IMR-90 (cell line): Measurements from ENCODE around the gene ACVRL1. TPM values are rescaled to one million over a fixed set of nuclear protein-coding genes. Genes with fewer than 3 reads are reported as not detected.

Experiments used
- ATAC-seq: fragments of 200-7000 bp; cut with Tn5 transposase; 2 replicates; pipeline ENCODE4 v1.9.1; 2020; ENCODE audit warnings: low read depth, mild to moderate bottlenecking, moderate library complexity
- BruUV-seq: library from RNA; stranded (reverse); fragments of 400-500 nt; replicated peaks from 2 replicates; lab custom pipeline; 2021; lab: Mats Ljungman, UMichigan
- CTCF ChIA-PET: fragments of 300-600 bp; formaldehyde crosslinking; extraction: SDS; loops from one replicate; lab custom pipeline; 2021; ENCODE audit warnings: antibody characterized with exemption; lab: Yijun Ruan, JAX
- POLR2A ChIA-PET: fragments of 300-600 bp; sonication (Branson Sonifier 250); formaldehyde crosslinking; loops from one replicate; lab custom pipeline; 2022; ENCODE audit warnings: antibody characterized with exemption; ENCODE audit not compliant: unreplicated experiment; lab: Charles Lee
- DNase-seq: peaks from one replicate; pipeline ENCODE4 v3.0.0; 2013
- H2AFZ ChIP-seq: replicated peaks from 2 replicates; pipeline ENCODE3; 2013; ENCODE audit warnings: low read length, mild to moderate bottlenecking; ENCODE audit not compliant: poor library complexity
- H2AK5ac ChIP-seq: 2 replicates; pipeline ENCODE4 v1.6.1; 2013; ENCODE audit warnings: low read depth, low read length, inconsistent platforms
- H2AK9ac ChIP-seq: replicated peaks from 2 replicates; pipeline ENCODE3; 2013; ENCODE audit warnings: mild to moderate bottlenecking, low read depth, low read length, moderate library complexity; ENCODE audit not compliant: poor library complexity
- H2BK120ac ChIP-seq: 2 replicates; pipeline ENCODE4 v1.6.1; 2013; ENCODE audit warnings: low read depth, low read length, inconsistent platforms
- H2BK15ac ChIP-seq: 3 replicates; pipeline ENCODE4 v1.6.1; 2013; ENCODE audit warnings: low read depth, low read length, inconsistent platforms
- H2BK20ac ChIP-seq: 2 replicates; pipeline ENCODE4 v1.6.1; 2013; ENCODE audit warnings: low read depth, mild to moderate bottlenecking, inconsistent platforms, low read length, moderate library complexity
- H2BK5ac ChIP-seq: 2 replicates; pipeline ENCODE4 v1.6.1; 2013; ENCODE audit warnings: mild to moderate bottlenecking, low read depth, low read length, inconsistent platforms; ENCODE audit not compliant: poor library complexity, severe bottlenecking
- H3K14ac ChIP-seq: replicated peaks from 2 replicates; pipeline ENCODE4 v1.6.1; 2013; ENCODE audit warnings: low read depth, low read length, inconsistent platforms
- H3K18ac ChIP-seq: 2 replicates; pipeline ENCODE4 v1.6.1; 2013; ENCODE audit warnings: low read depth, low read length, control low read depth
- H3K23ac ChIP-seq: 2 replicates; pipeline ENCODE4 v1.6.1; 2013; ENCODE audit warnings: low read depth, low read length, inconsistent platforms
- H3K27ac ChIP-seq: 2 replicates; pipeline ENCODE4 v1.5.1; 2013; ENCODE audit warnings: mild to moderate bottlenecking, control low read depth, low read length; ENCODE audit not compliant: insufficient read depth
- H3K27me3 ChIP-seq: 2 replicates; pipeline ENCODE4 v1.6.1; 2013; ENCODE audit warnings: low read length; ENCODE audit not compliant: control insufficient read depth, insufficient read depth
- H3K36me3 ChIP-seq: 2 replicates; pipeline ENCODE4 v1.6.1; 2013; ENCODE audit warnings: low read length, mixed read lengths; ENCODE audit not compliant: control insufficient read depth, insufficient read depth
- H3K4ac ChIP-seq: 2 replicates; pipeline ENCODE4 v1.6.1; 2013; ENCODE audit warnings: low read depth, low read length, inconsistent platforms
- H3K4me1 ChIP-seq: 2 replicates; pipeline ENCODE4 v1.6.1; 2013; ENCODE audit warnings: low read length, mixed read lengths; ENCODE audit not compliant: control insufficient read depth, insufficient read depth
- H3K4me2 ChIP-seq: 2 replicates; pipeline ENCODE4 v1.6.1; 2013; ENCODE audit warnings: low read depth, mild to moderate bottlenecking, control low read depth, low read length, moderate library complexity
- H3K4me3 ChIP-seq: 2 replicates; pipeline ENCODE4 v1.5.1; 2013; ENCODE audit warnings: low read depth, mild to moderate bottlenecking, control low read depth, low read length, moderate library complexity; ENCODE audit not compliant: insufficient read depth
- H3K56ac ChIP-seq: 2 replicates; pipeline ENCODE4 v1.6.1; 2013; ENCODE audit warnings: low read length, inconsistent platforms; ENCODE audit not compliant: insufficient read depth; ENCODE audit errors: extremely low read depth
- H3K79me1 ChIP-seq, 2 experiments: 2 replicates each; pipeline ENCODE4 v1.6.1; 2013; ENCODE audit warnings: low read length in 2 of 2, inconsistent platforms in 1 of 2, low read depth in 1 of 2
- H3K9ac ChIP-seq: 2 replicates; pipeline ENCODE4 v1.6.1; 2013; ENCODE audit warnings: low read depth, low read length, control low read depth
- H3K9me1 ChIP-seq: 2 replicates; pipeline ENCODE4 v1.6.1; 2013; ENCODE audit warnings: low read length, inconsistent platforms; ENCODE audit not compliant: insufficient read depth
- H3K9me3 ChIP-seq: 2 replicates; pipeline ENCODE4 v1.6.1; 2013; ENCODE audit warnings: low read length; ENCODE audit not compliant: control insufficient read depth, insufficient read depth
- H4K20me1 ChIP-seq: 2 replicates; pipeline ENCODE4 v1.6.1; 2013; ENCODE audit warnings: low read length, inconsistent platforms; ENCODE audit not compliant: insufficient read depth
- H4K5ac ChIP-seq: 2 replicates; pipeline ENCODE4 v1.6.1; 2013; ENCODE audit warnings: mild to moderate bottlenecking, low read depth, low read length, control low read depth
- H4K8ac ChIP-seq, 2 experiments: 2 replicates each; pipeline ENCODE4 v1.6.1; 2013; ENCODE audit warnings: low read depth in 2 of 2, low read length in 2 of 2, control low read depth in 1 of 2, inconsistent platforms in 1 of 2
- H4K91ac ChIP-seq: 2 replicates; pipeline ENCODE4 v1.6.1; 2013; ENCODE audit warnings: low read depth, low read length, inconsistent platforms; ENCODE audit not compliant: insufficient read depth
- CEBPB ChIP-seq: IDR thresholded peaks from 2 replicates; pipeline ENCODE4 v1.6.1; 2012; ENCODE audit warnings: low read depth, low read length, improper control_type of control experiment
- RFX5 ChIP-seq: IDR thresholded peaks from 2 replicates; pipeline ENCODE4 v1.8.0; 2012; ENCODE audit warnings: low read depth, mild to moderate bottlenecking, low read length, moderate library complexity
- SMC3 ChIP-seq: fragments of 150-350 bp; IDR thresholded peaks from 2 replicates; pipeline ENCODE4 v1.6.1; 2016; ENCODE audit warnings: low read depth, mild to moderate bottlenecking, antibody characterized with exemption, low read length, moderate library complexity
- WGBS, 2 experiments: methylation state at CpG; one replicate each; pipeline versions ENCODE4 v1.1.5 to v1.1.7; 2013; ENCODE audit warnings: missing lambda C conversion rate in 2 of 2; ENCODE audit not compliant: insufficient read length in 1 of 2; ENCODE audit errors: extremely low coverage in 2 of 2; 5-methylcytosine and 5-hydroxymethylcytosine counted together
- dilution Hi-C: fragments of 300-500 bp; cut with HindIII; formaldehyde crosslinking; loops from one replicate; pipeline ENCODE4 v1.14.3; 2018; ENCODE audit warnings: low sequenced_read_pairs; ENCODE audit not compliant: unreplicated experiment
- in situ Hi-C: fragments of 300-500 bp; cut with MboI; formaldehyde crosslinking; loops from 3 replicates; pipeline ENCODE4 v1.14.3; 2019; ENCODE audit warnings: low sequenced_read_pairs, inconsistent platforms, mixed read lengths
- intact Hi-C: fragments of 100-400 bp; cut with micrococcal nuclease; formaldehyde crosslinking; loops from 2 replicates; pipeline ENCODE4 v1.10.0; 2022
- polyA plus RNA-seq, 3 experiments: library from polyadenylated mRNA; depleted of rRNA; stranded (reverse); fragments of >200 nt; gene quantifications; 2 replicates each; pipeline ENCODE4 v1.2.3, GENCODE V29; 2012; ENCODE audit warnings: low replicate concordance in 1 of 3
- total RNA-seq: library from RNA; depleted of rRNA; stranded (reverse); fragments of >200 nt; gene quantifications from 2 replicates; pipeline ENCODE4 v1.2.3, GENCODE V29; 2012

ACVRL1 gene
- total and polyA plus RNA-seq, 2 of the 4 experiments (the other 2 are of a cell fraction): 6.4 to 7.5 TPM

DNA sequence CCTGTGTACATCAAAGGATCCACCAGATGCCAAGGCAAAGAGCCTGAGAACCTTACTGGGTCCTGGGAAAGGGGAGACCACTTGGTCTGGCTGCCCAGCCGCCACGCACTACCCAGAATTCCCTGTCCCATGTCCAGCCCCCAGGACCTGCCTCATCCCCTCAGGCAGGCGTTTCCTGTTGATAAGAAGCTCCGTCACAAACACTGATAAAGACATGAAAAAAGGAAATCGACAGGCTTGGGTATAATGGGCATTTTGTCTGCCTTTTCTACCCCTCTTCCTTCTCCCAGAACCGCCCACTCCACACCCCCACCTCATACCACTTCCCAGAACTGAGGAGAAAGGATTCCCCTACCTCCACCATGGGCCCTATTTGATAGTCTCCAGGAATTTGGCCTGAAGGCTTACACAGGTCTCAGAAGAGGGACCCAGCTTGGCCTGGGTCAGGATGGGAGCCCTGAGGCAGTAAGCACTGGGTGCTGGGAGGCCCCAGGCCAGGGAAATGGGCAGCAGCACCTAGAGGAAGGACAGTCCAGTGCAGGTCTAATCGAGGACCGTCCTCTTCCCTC lies 18.8 kb downstream of the ACVRL1 start:
- no CpG with 5 or more reads among the region's 8 CpGs for WGBS, 2 experiments
- Histone ChIP-seq H4K5ac (no peak overlapping the region), H3K4me2 (no peak overlapping the region)

More for the DNA sequence above, 18.8 kb downstream of the ACVRL1 start:
- H3K18ac ChIP-seq: no peak overlapping the region
- H3K79me1 ChIP-seq: no peaks in the 10 kb centered on the region; a peak in 1 of 4 replicates
- dilution Hi-C loops (no loop called here), intact Hi-C loops (no loop called here), in situ Hi-C loops (no loop called here)
- no peak overlapping the region for H3K23ac ChIP-seq
- CTCF ChIA-PET: interaction anchor here (1.3 kb wide), 1 partner anchor 49 kb away, joined by 3 read pairs; no protein-coding TSS in a partner anchor
- no peaks in the 10 kb centered on the region; the same call in 1 of the 2 replicates for H3K27me3 ChIP-seq
- H2BK15ac ChIP-seq: no peak overlapping the region
- ATAC-seq: no peak
- H3K4me3 ChIP-seq: no peak overlapping the region
- POLR2A ChIA-PET: no interaction called here
- peak overlapping the region; percentile 19 for H4K91ac ChIP-seq
- H2BK120ac ChIP-seq: no peak overlapping the region; the same call in 1 of the 2 replicates
- H3K56ac ChIP-seq: no peak overlapping the region
- no peak overlapping the region for H2BK5ac ChIP-seq
- H2AK5ac ChIP-seq: no peak overlapping the region
- H3K36me3 ChIP-seq: no peaks in the 10 kb centered on the region
- no peak overlapping the region for H2AK9ac ChIP-seq
- BruUV-seq: no TSS peak
- H3K9me3 ChIP-seq: no peaks in the 10 kb centered on the region
- no peaks in the 10 kb centered on the region for H4K20me1 ChIP-seq
- peaks cover 14% of the 10 kb centered on the region; the same call in 1 of the 2 replicates for H3K9me1 ChIP-seq
- H3K4me1 ChIP-seq: peaks cover 10% of the 10 kb centered on the region
- no peak for DNase-seq
- H3K27ac ChIP-seq: no peak overlapping the region
- no peak overlapping the region; a peak in 1 of 4 replicates for H4K8ac ChIP-seq
- no peak overlapping the region for H3K9ac ChIP-seq
- TF ChIP-seq SMC3: no peak
- no peak for TF ChIP-seq RFX5
- TF ChIP-seq CEBPB: no peak
- peak overlapping the region; percentile 45; the same call in 1 of the 2 replicates for H3K4ac ChIP-seq
- H2BK20ac ChIP-seq: no peak overlapping the region
- H2AFZ ChIP-seq: peak overlapping the region; percentile 28
- peak overlapping the region; percentile 45; the same call in 1 of the 2 replicates for H3K14ac ChIP-seq
